Transverse colon (tissue), 3 donors: ENCODE data around the gene MGMT.

Experiments
- CTCF ChIP-seq, 5 experiments: fragments of 200-600 bp in 3 of 5; fragments of 450-650 bp in 2 of 5; sonication (generic) in 3 of 5; IDR thresholded peaks; 1 replicate in 2 of 5; 2 replicates in 3 of 5; pipeline ENCODE4 v1.5.1; 2016 to 2017; ENCODE audit warnings: antibody characterized with exemption in 5 of 5, inconsistent platforms in 3 of 5, mild to moderate bottlenecking in 2 of 5, moderate library complexity in 1 of 5
- EP300 ChIP-seq: sonication (generic); formaldehyde crosslinking; IDR thresholded peaks from one replicate; pipeline ENCODE4 v1.6.1; 2017; ENCODE audit warnings: antibody characterized with exemption, low read depth
- POLR2A ChIP-seq: fragments of 450-650 bp; IDR thresholded peaks from one replicate; pipeline ENCODE4 v1.6.1; 2016; ENCODE audit warnings: antibody characterized with exemption, mild to moderate bottlenecking, moderate library complexity

DNA sequence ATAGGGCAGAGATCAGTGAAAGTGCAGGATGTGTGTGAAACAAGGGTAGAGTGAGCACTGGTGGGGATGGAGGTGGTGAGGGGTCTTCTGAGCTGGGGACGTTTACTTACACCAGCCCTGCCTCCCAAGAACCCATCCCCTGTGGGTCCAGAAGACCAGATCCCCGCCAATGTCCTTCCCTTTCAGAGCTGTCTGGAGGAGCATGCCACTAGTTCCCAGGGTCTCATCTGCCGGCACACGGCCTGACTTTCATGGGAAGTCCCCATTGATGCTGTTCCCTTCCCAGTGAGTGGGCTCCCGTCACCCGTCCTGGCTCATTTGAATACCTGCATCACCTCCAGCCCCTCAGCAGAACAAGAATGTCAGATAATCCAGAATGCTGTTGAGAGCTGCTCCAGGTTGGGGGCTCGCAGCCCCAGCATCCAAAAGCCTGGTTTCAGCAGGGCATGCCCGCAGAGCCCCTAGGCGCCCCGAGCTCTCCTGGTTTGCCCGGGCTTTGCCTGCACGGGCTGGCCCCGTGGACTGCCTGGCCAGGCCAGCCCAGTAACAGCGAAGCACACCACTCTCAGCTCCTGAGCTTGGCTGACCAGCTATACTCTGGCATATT, 246.7 kb downstream of the MGMT start:
- TF ChIP-seq CTCF (IDR thresholded peaks at IDR 0.05) = no peak
- no peak for TF ChIP-seq POLR2A
- TF ChIP-seq EP300 = no peak
